Activated T-cell treated with anti-CD3 and anti-CD28 coated beads, Interleukin-2, amount 50 U/mL, for 48 hours (primary cell): ENCODE results near the gene SMC1B.

Experiments used
- DNase-seq, 2 experiments: peaks; one replicate each; pipeline ENCODE4 v3.0.0-alpha.2; 2020

Gene SMC1B

GRCh38 chr22:45318558-45319323, 94.7 kb downstream of the SMC1B start:
- DNase-seq, result peak; percentile 61 to 63

- peak; percentile 85 to 86 for DNase-seq
These were observed 95.2 kb downstream of the SMC1B start for GRCh38 chr22:45318168-45318557.

GRCh38 chr22:45317551-45318167, 95.7 kb downstream of the SMC1B start:
- DNase-seq, result no peak

- no peak for DNase-seq
These were observed 96.4 kb downstream of the SMC1B start for GRCh38 chr22:45316796-45317526.

GRCh38 chr22:45314786-45315185, 98.6 kb downstream of the SMC1B start:
- no peak for DNase-seq

GRCh38 chr22:45314054-45314721, 99.2 kb downstream of the SMC1B start:
- DNase-seq, result no peak

- DNase-seq, result no peak
These were observed 100.5 kb downstream of the SMC1B start for GRCh38 chr22:45312856-45313255.

GRCh38 chr22:45312415-45312814, 101.0 kb downstream of the SMC1B start:
- DNase-seq, result no peak

- no peak for DNase-seq
These were observed 102.3 kb downstream of the SMC1B start for GRCh38 chr22:45310977-45311531.

- DNase-seq, result peak; percentile 42 to 45
These were observed 102.9 kb downstream of the SMC1B start for GRCh38 chr22:45310331-45310976.

- peak; percentile 100 for DNase-seq
These were observed 103.8 kb downstream of the SMC1B start, which contains the start of gene FAM118A for GRCh38 chr22:45309422-45310227. TSS of gene FAM118A (plus strand) at chr22:45309934. CDS start at chr22:45322380, 12,446 bp downstream.

- DNase-seq, result no peak
These were observed 104.4 kb downstream of the SMC1B start for GRCh38 chr22:45308957-45309421.

GRCh38 chr22:45308391-45308956, 104.9 kb downstream of the SMC1B start:
- DNase-seq, result no peak

GRCh38 chr22:45306139-45306538, 107.3 kb downstream of the SMC1B start:
- DNase-seq, result no peak

- no peak for DNase-seq
These were observed 107.8 kb downstream of the SMC1B start for GRCh38 chr22:45305456-45306075.

GRCh38 chr22:45304971-45305370, 108.4 kb downstream of the SMC1B start:
- DNase-seq, result no peak

- DNase-seq, result no peak
These were observed 110.2 kb downstream of the SMC1B start for GRCh38 chr22:45303181-45303580.

- no peak for DNase-seq
These were observed 110.6 kb downstream of the SMC1B start for GRCh38 chr22:45302751-45303150.

- no peak for DNase-seq
These were observed 114.4 kb downstream of the SMC1B start for GRCh38 chr22:45298934-45299505.
